ENCODE data around the gene CEMIP2.
A peak's percentile ranks its signal among the peaks of the same experiment; 100 is the strongest.
"Not testable (repeated sequence)": the region's sequence is repeated elsewhere in the genome, so short reads cannot be mapped to it uniquely, and the experiment has no call there.

CEMIP2 gene

DNA sequence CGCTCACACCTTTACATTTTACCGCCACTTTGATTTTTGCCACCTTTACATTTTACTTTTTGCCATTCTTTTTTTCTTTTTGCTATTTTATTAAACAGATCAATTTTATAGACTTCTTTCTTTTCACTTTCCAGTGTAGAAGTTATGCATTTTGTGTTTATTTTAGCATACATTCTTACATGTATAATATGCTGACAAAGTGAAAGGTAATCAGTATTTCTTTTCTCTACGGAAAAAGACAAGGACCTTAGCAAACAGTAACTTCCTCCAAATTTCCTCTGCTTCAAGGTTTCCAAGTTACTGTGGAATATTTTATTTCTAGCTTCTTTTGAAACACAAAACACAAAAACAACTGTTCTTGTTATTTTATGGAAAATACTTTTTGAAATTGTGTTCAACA lies 97.0 kb downstream of the CEMIP2 start:
- DNase-seq: no peak

DNA sequence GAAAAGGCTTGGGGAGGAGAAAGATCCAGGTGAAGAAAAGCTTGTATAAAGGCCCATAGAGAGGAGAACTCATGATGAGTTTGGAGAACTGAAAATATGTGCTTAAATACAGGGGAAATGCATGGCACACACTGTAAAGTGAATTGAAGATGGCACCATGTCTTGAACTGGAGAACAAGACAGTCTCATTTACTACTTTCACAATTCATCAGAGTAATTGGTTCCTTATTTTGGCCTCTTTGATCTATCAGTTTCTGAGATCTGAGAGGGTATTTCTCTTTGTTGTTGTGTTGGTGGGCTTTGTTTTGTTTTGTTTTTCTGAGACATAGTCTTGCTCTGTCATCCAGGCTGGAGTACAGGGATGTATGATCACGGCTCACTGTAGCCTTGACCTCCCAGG lies 98.2 kb downstream of the CEMIP2 start:
- DNase-seq: no peak

- peak in 1 of 2 experiments; percentile 7 for DNase-seq
Measured at GRCh38 chr9:71669284-71669995, 98.9 kb downstream of the CEMIP2 start.

DNA sequence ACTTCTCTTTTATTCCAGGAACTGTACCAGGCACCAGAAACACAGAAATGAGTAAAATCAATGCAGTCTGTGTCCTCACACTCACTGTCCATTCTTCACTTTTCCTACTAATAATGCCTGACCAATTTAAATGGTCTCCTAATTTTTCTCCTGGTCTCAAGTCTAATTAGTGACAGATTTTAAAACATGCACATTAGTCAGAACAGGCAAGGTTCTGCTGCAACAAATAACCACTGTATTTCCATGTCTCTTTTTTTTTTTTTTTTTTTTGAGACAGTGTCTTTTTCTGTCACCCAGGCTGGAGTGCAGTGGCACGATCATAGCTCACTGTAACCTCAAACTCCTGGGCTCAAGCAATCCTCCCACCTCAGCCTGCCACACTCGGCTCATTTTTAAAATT lies 99.6 kb downstream of the CEMIP2 start:
- no peak for DNase-seq

DNA sequence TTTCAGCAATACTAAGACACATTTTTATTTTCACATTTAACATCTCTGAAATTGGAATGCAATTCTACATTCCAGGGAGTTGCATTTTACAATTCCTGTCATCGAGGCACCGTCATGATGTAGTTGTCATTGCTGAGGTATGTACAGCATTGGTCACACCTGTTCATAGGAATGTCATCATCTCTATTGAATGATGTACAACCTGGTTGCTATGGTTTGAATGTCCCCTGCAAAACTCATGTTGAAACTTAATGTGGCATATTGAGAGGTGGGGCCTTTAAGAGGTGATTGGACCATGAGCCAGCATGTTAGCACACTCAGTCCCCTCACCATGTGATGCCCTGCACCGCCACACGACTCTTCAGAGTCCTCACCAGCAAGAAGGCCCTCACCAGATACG lies 103.1 kb downstream of the CEMIP2 start:
- no peak for DNase-seq

GRCh38 chr9:71664566-71664965 lies 103.7 kb downstream of the CEMIP2 start:
- DNase-seq: no peak

GRCh38 chr9:71663931-71664459 lies 104.3 kb downstream of the CEMIP2 start:
- no peak for DNase-seq

DNA sequence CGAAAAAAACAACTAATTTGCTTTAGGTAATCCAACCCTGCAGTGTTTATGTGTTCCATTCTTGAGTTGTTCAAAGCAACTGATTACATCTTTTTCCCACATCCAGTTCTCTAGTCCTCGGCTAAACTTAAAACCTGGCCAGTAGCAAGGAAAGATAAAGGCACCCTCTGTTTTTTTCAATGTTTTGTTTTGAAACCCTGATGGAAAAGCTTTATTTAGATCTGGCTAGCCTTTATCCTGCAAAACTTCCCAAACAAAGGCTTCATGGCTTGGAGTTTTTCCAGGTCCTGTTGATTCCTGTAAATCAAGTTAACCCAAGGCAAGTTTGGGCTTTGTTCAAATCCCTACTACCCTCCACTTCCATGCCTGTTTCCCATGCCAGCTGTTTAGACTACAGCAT lies 105.1 kb downstream of the CEMIP2 start:
- no peak for DNase-seq

DNA sequence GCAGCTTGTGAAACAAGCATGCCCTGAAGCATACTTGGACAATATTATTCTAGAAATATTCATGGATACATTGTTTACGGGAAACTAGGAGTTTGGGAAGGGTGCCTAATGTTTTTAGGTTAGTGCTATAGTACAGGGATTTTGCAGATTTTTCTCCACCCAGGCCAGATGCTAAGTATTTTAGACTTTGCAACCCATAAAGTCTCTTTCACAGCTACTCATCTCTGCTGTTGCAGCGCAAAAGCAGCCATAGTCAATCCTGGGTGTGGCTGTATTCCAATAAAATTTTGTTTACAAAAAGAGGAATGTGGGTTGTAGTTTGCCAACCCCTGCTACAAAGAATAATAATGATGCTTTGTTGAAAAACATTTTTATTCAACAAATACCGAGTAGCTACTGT lies 106.2 kb downstream of the CEMIP2 start:
- no peak for DNase-seq

DNA sequence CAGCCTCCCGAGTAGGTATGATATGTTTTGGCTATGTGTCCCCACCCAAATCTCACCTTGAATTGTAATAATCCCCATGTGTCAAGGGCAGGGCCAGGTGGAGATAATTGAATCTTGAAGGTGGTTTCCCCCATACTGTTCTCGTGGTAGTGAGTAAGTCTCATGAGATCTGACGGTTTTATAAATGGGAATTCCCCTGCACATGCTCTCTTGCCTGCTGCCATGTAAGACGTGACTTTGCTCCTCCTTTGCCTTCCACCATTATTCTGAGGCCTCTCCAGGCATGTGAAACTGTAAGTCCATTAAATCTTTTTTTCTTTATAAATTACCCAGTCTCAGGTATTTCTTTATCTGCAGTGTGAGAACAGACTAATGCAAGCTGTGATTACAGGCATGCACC lies 111.0 kb downstream of the CEMIP2 start:
- DNase-seq: not testable (repeated sequence)

GRCh38 chr9:71656496-71656895 lies 111.8 kb downstream of the CEMIP2 start:
- no peak for DNase-seq

DNA sequence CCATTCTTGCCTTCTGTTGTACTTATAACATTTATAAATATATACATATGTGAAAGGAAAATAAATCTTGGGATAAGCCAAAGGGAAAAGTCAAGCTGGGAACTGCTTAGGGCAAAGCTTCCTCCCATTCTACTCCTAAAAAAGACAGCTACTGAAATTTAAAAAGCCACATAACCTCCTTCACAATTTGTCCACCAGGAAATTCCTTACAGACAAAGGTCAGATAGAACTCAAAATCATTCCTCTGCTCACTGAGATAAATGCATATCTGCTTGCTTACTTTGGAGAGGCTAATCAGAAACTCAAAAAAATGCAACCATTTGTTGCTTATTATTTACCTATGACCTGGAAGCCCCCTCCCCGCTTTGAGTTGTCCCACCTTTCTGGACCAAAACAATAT lies 112.5 kb downstream of the CEMIP2 start:
- no peak for DNase-seq

DNA sequence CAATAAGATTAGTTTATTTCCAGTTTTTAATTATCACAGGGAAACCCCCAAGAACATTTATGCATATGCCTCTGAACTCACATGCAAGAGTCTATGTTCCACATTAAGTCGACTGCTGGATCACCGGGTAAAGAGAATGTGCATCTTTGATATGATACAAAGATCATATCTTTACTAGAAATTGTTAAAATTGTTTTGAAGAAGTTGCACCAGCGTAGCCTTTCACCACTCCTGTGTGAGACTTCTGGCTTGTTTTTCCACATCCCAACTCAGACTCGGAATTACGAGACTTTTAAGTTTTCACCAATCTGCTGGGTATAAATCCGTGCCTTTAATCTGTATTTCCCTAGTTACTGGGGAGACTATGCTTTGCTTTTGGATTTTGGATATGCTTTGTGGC lies 113.2 kb downstream of the CEMIP2 start:
- DNase-seq: no peak

- no peak for DNase-seq
Measured at GRCh38 chr9:71652480-71652879, 115.8 kb downstream of the CEMIP2 start.

DNA sequence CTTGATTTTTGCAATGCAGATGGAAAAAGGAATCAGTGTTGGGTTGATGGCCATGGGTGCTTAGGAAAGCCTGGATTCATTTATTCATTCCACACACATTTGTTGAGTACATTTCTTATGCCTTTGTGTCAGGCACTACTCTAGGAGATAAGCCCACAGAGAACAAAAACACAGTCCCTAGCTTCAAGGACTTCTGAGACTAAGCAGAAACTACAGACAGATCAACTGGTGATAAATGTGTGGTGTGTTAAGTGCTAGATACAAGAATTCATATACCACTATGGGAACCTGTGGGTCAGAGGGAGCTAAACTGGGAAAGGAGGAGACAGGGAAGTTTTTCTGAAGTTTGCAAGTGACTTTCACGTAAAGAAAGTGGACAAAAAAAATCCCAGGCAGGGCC lies 119.9 kb downstream of the CEMIP2 start:
- DNase-seq: no peak

- no peak for DNase-seq
Measured at GRCh38 chr9:71647094-71647591, 121.2 kb downstream of the CEMIP2 start.

DNA sequence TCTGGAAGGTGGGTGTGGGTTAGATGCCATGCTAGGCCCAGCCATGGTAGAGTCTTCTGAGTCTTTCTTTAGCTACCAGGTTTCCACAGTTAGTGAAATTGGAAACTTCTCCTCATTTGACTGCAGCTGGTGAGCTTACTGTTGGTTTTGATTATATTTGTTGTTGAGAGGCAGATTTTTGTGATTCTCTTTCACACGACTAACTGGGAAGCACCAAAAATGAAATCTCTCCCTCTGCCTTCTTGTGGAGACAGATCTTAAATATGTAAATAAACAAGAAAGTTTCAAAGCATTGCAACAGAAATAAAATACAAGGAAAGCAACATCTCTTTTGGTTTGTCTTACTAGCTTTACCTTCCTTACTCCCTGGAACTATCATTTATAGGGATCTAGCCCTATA lies 122.2 kb downstream of the CEMIP2 start:
- DNase-seq: peak; percentile 77 to 80

- DNase-seq: no peak
Measured at GRCh38 chr9:71644819-71645362, 123.4 kb downstream of the CEMIP2 start.

GRCh38 chr9:71643330-71643729 lies 125.0 kb downstream of the CEMIP2 start:
- DNase-seq: no peak

DNA sequence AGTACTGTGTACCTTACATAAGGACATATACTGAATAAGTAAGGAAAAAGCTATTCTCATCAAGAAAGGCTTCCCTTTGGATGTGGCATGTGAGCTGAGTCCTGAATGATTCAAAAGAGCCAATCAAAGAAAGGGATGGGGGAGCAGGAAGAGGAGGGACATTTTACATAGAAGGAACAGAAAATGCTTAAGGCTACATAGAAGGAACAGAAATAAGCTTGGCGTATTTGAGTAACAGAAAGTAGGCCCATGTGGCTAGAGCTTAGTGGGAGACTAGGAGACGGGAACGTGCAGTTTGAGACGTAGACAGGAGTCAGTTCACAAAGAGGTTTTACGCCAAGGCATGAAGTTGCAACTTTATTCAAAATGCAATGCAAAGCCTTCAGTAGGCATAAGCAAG lies 126.3 kb downstream of the CEMIP2 start:
- no peak for DNase-seq

GRCh38 chr9:71638627-71639026 lies 129.7 kb downstream of the CEMIP2 start:
- no peak for DNase-seq

GRCh38 chr9:71637926-71638325 lies 130.4 kb downstream of the CEMIP2 start:
- DNase-seq: no peak

DNA sequence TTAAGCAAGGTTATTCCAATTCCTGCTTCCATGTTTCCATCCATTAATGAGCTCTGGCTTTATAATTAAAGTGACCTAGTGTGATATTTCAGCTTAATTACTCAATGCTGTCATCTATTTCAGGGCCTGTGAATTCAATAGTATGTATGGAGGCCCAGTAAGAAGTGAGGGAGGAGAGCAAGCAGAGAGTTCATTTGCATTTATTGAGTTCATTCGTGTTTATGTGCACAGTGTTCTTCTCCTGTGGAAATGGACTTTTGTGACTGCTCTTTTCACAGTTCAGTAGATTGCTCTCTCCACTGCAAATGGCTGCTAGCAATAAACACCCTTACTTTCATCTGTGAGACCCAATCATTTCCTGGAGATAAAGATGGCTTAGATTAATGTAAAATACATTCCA lies 130.9 kb downstream of the CEMIP2 start:
- no peak for DNase-seq

DNA sequence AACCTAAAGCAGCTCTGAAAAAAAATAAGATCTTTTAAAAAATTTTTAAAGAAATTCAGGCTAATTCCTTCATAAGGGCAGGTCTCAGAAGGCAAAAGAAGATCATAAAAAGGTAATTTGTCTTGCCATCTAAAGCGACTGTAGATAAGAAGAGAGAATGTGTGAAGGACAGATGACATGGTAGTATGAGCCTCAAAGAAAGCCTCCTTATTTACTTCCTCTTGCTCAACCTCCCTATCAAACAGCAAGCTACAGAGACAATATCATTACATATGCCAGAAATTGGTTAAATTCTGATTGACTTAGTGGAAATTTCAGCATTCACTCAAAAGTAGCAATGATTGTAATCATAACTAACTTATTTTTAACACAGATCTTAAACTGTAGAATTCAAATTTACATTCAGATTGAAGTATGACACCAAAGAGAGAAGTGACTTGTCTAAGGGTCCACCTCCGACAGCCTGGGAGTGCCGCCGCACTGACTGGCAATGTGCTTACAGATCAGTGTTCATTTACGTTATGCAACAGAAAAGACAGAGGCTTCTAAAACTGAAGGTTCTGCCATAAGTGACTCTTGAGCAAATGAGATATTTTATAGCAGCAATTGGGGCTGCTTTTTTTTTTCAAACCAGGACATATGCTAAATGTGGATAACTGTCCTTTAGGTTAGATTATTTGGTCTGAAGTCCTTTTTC lies 132.0 kb downstream of the CEMIP2 start:
- no peak for DNase-seq

Data from NCI-H526 (cell line).